Cardiac septum (tissue), 1 donor: ENCODE measurements around the gene TLE6. TPM values are rescaled to one million over a fixed set of nuclear protein-coding genes. Genes with fewer than 3 reads are reported as not detected.
"Not testable (repeated sequence)": the region's sequence is repeated elsewhere in the genome, so short reads cannot be mapped to it uniquely, and the experiment has no call there.

Experiments
- DNase-seq: peaks from one replicate; pipeline ENCODE4 v3.0.0-alpha.2; 2020; ENCODE audit warnings: low spot score
- intact Hi-C: fragments of 100-400 bp; cut with DNase I; formaldehyde crosslinking; loops from one replicate; pipeline ENCODE4 v1.14.0; 2022
- long read RNA-seq: library from polyadenylated mRNA; unstranded; transcript quantifications from one replicate; pipeline ENCODE4 v2.0.0, GENCODE V29; 2021
- total RNA-seq: library from RNA; stranded (reverse); fragmentation: NEBNext Ultra II Directional; extraction: Animal tissue kit (Norgen Biotek cat#: 25700); gene quantifications from one replicate; pipeline ENCODE4 v1.2.1, GENCODE V29; 2021
- donor health status: DM: no; HTN: no; CAD: no.

The TLE6 gene
- total RNA-seq: 1.0 TPM
- long read RNA-seq: 0 reads

DNA sequence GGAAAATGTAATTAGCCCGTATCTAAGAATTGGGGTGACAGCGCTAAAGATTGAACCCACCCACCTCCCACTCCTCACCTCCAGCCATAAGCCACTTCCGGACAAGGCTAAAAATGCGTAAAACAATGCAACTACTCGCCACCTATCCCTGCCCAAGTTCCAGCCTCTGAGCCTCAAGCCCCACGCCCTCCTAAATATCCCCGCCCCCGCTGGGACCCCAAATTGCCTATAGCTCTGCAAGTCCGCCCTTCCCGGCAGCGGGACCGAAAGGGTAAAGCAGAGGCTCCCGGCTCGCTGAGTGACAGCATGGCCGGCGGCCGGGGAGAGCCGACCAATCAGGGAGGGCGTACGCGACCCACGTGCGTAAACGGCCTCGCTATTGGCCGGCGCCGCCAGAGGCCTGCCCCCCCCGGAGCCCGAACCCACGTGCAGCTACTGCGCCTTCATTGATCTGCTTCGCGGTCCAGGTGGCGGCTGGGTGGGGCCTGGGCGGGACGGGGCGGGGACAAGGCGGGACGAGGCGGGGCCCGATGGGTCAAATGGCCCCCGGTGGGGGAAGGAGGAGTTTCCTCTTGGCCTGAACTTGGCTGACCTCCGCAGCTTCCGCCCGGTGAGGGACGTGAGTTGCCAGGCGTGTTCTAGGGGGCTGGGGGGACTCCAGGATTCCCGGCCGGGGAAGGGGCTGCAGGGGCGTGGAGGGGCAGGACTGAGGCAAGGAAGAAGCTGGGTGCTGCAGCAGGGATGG is at the start of gene TLE6:
Gene TLE6 (plus strand): TSS at position 564 of the 745 bp plus-strand sequence. CDS start 670 bp downstream, outside the sequence.
- DNase-seq: peak; percentile 96
- intact Hi-C loops: loop anchor here (5.0 kb wide), 1 partner anchor 85 kb away; the partner anchor contains the start of gene TLE5

GRCh38 chr19:2933490-2933910 is 43.9 kb upstream of the TLE6 start:
- intact Hi-C loops: no loop called here
- DNase-seq: no peak

DNA sequence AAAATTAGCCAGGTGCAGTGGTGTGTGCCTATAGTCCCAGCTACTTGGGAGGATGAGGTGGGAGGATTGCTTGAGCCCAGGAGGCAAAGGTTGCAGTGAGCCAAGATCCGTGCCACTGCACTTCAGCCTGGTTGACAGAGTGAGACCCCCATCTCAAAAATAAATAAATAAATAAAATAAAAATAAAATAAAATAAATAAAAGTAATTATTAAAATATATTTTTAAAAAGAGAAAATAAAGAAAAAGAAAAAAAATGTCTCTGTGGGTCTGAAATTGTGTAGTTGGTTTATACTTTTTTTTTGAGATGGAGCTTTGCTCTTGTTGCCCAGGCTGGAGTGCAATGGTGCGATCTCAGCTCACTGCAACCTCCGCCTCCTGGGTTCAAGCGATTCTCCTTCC is 41.5 kb upstream of the TLE6 start:
- intact Hi-C loops, DNase-seq: not testable (repeated sequence)

DNA sequence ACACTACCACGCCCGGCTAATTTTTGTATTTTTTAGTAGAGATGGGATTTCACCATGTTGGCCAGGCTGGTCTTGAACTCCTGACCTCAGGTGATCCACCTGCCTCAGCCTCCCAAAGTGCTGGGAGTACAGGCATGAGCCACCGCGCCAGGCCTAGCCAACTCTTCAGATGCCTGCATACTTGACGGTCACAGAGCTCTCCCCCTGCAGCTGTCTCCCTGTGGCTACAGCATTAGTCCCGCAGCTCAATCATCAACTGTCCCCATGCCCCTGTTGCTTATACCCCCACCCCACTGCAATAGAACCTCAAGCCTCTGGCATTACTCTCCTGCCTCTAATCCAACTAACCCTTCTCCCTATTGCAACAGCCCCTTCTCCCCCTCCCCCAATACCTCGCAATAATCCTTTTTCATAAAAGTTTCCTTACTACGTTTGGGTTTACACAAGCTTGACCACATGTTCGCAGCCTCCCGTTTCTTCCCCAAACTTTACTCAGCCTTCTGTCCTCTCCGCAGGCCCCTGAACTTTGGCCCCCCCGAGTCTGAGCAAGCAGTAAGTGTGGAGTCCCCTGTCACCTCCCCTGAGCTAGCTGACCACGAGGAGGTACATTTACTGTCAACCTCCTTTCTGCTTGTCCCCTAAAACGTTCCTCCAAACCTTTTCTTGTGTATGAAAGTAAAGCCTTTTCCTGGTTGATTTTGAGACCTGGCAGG is 34.3 kb upstream of the TLE6 start:
- intact Hi-C loops: loop anchor here (5.0 kb wide), 1 partner anchor 41 kb away; the partner anchor contains the start of gene ZNF57
- no peak for DNase-seq

DNA sequence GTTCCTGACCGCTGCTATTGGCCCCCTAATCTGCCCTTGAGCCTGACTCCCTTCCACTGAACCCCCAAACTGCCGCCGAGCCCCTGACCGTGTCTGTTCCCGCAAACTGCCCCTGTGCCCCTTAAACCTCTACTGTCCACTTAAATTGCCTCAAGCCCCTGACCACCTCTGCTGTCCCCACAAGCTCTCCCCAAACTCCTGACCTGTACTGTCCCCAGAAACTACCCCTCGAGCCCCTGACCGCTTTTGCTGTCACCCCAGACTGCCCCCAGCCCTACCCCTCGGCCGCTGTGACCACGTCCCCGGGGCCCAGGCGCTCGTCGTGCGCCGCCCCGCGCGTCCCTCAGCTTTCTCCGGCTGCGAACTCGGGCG is 33.0 kb upstream of the TLE6 start:
- DNase-seq: no peak
- intact Hi-C loops: loop anchor here (5.0 kb wide), 1 partner anchor 42 kb away; the partner anchor contains the start of gene ZNF57

- intact Hi-C loops: loop anchor here (5.0 kb wide), 1 partner anchor 43 kb away; the partner anchor contains the start of gene ZNF57
These were observed 32.4 kb upstream of the TLE6 start, which contains the start of gene ZNF77 for GRCh38 chr19:2944775-2945574. Gene ZNF77, minus strand, starts transcription at chr19:2944971. Its CDS starts 131 bp downstream, at chr19:2944840.

DNA sequence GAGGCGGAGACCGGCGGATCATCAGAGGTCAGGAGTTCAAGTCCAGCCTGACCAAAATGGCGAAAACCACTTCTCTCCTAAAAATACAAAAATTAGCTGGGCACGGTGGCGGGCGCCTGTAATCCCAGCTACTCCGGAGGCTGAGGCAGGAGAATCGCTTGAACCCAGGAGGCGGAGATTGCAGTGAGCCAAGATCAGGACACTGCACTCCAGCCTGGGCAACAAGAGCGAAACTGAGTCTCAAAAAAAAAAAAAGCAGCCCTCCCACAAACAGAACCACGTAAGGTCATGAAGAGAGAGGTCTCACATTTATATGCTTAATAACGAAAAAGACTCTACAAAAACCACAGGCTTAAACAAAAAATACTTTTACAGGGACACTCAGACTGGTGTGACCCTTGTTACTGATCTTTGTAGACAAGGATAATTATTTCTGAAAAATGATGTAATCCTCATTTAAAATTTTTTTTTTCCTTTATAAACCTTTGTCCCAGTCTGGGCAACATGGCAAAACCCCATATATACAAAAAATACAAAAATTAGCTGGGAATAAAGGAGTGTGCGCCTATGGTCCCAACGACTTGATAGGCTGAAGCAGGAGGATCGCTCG is 31.7 kb upstream of the TLE6 start:
- intact Hi-C loops: no loop called here
- DNase-seq: no peak

More at GRCh38 chr19:2944775-2945574, 32.4 kb upstream of the TLE6 start, which contains the start of gene ZNF77:
- DNase-seq: peak; percentile 98

GRCh38 chr19:2949939-2950285 is 27.5 kb upstream of the TLE6 start:
- intact Hi-C loops: no loop called here
- peak; percentile 84 for DNase-seq

GRCh38 chr19:2950286-2951124 is 26.9 kb upstream of the TLE6 start:
- DNase-seq: peak; percentile 100
- intact Hi-C loops: no loop called here

DNA sequence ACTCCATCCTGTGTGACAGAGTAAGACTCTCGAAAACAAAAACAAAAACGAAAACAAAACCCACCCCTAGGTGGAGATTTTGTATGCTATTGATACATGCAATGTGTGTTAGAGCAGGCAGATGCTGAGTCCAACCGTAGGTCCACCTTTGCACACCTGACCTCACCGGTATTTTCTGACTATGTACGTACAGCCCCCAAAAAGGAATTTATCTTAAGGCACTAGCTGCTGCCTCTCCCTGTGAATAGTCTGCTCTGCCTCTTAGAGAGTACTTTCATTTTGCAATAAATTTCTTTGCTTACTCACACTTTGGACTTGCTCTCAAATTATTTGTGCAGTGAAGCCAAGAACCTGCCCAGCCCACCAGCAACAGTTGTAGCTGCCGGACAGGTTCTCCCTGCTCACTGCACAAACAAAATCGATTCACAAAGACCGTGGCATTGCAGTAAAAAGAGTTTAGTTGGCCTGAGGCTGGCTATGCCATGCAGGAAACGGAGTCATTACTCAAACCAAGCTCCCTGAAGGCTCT is 24.3 kb upstream of the TLE6 start:
- no peak for DNase-seq
- intact Hi-C loops: no loop called here

DNA sequence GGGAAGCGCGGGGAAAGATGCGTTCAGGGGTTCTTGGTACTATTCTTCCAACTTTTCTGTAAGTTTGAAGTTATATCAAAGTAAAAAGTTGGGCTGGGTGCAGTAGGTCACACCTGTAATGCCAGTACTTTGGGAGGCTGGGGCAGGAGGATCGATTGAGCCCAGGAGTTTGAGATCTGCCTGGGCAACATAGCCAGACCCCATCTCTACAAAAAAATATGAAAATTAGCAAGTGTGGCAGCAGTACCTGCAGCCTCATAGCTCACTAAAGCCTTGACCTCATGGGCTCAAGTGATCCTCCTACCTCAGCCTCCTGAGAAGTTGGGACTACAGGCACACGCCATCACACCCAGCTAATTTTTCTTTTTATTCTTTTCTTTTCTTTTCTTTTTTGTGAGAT is 20.2 kb upstream of the TLE6 start:
- intact Hi-C loops: loop anchor here (5.0 kb wide), 1 partner anchor 150 kb away; no protein-coding TSS in a partner anchor
- DNase-seq: no peak

- intact Hi-C loops: loop anchor here (5.0 kb wide), 1 partner anchor 202 kb away; no protein-coding TSS in a partner anchor
- DNase-seq: no peak
These were observed 17.2 kb upstream of the TLE6 start for GRCh38 chr19:2960120-2960519.

GRCh38 chr19:2962018-2962670 is 15.2 kb upstream of the TLE6 start:
- no peak for DNase-seq
- intact Hi-C loops: loop anchor here (5.0 kb wide), 1 partner anchor 200 kb away; no protein-coding TSS in a partner anchor

DNA sequence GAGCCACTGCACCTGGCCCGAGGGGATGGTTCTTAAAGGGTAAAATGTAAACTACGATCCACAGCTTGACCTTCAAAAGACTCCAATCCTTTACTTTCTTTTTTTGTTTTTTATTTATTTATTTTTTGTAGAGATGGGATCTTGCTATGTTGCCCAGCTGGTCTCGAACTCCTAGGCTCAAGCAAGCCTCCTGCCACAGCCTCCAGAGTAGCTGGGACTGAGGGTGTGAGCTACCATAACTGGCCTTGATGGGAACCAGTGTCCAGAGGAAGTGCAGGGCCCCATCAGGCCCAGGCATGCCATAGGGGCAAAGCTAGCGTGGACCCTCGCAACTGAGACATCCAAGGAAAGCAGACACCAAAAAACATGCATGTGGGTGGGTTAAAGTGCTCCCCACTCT is 14.2 kb upstream of the TLE6 start:
- no peak for DNase-seq
- intact Hi-C loops: loop anchor here (5.0 kb wide), 1 partner anchor 199 kb away; no protein-coding TSS in a partner anchor

DNA sequence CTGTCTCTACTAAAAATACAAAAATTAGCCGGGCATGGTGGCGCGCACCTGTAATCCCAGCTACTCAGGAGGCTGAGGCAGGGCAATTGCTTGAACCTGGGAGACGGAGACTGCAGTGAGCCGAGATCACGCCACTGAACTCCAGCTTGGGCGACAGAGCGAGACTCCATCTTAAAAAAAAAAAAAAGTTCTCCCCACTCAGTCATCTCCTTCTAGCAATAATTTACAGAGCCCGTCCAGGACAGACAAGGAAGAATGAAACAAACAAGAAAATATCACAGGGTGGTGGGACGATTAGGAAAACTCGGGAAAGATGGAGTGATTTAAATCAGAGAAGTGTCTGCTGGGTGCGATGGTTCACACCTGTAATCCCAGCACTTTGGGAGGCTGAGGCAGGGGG is 13.7 kb upstream of the TLE6 start:
- DNase-seq: not testable (repeated sequence)
- intact Hi-C loops: loop anchor here (5.0 kb wide), 1 partner anchor 199 kb away; no protein-coding TSS in a partner anchor

- intact Hi-C loops: loop anchor here (5.0 kb wide), 1 partner anchor 197 kb away; no protein-coding TSS in a partner anchor
- DNase-seq: no peak
These were observed 12.5 kb upstream of the TLE6 start for GRCh38 chr19:2964874-2965273.

DNA sequence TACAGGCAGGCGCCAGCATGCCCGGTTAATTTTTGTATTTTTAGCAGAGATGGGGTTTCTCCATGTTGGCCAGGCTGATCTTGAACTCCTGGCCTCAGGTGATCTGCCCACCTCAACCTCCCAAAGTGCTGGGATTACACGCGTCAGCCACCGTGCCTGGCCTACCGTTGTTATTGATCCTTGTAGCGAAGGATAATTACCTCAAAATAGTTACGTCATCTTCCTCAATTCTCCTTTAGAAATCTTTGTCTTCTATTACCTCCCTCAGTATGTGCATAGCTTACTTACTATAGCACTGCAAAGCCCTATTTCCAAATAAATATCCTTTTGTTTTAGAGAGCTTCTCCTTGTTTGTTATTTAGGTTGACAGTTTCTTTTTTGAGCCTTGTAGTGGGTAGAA is 9.4 kb upstream of the TLE6 start:
- intact Hi-C loops: no loop called here

More for the DNA sequence above, 9.4 kb upstream of the TLE6 start:
- no peak for DNase-seq
